Stimulated activated CD4-positive, alpha-beta T cell treated with anti-CD3 and anti-CD28 coated beads, Interleukin-4, amount 100 ng/mL, for 24 hours (primary cell): ENCODE results near the gene CNTNAP2.
"Not testable (repeated sequence)": the region's sequence is repeated elsewhere in the genome, so short reads cannot be mapped to it uniquely, and the experiment has no call there.

Experiments
- DNase-seq: peaks from one replicate; pipeline ENCODE4 v3.0.0-alpha.2; 2020

CNTNAP2 gene

DNA sequence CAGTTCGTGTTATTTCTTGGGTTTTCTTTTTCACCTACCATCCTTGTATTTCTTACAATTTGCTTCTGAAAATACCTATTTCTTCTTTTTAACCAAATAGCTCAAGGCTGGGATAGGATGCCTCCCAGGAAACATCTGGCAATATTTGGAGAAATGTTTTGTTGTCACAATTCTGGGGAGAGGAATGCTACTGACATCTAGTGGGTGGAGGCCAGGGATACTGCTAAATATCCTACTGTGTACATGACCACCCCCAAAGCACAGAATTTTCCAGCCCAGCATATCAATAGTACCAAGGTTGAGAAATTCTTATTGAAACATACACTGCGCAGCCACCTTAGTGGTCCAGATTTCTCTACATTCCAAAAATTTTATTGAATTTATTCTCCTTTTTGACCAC lies 55.5 kb downstream of the CNTNAP2 start:
- DNase-seq, result no peak

DNA sequence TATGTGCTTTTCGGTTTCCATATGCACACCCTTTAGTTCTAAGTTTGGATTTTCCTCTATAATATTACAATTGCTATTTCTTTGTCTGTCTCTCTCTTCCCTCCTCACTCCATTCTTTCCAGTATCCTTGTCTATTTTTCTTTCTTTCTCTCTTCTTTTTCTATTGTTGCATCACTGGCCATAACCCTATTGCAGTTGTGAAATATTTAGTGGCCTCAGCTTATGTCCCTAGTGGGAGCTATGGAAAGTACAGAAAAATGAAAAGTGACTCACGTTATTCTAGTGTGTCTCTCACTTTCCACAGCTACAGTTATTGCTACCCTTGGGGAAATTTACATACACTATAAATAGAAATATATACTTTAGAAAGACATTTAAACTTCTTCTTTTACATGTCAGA lies 59.1 kb downstream of the CNTNAP2 start:
- DNase-seq, result no peak

DNA sequence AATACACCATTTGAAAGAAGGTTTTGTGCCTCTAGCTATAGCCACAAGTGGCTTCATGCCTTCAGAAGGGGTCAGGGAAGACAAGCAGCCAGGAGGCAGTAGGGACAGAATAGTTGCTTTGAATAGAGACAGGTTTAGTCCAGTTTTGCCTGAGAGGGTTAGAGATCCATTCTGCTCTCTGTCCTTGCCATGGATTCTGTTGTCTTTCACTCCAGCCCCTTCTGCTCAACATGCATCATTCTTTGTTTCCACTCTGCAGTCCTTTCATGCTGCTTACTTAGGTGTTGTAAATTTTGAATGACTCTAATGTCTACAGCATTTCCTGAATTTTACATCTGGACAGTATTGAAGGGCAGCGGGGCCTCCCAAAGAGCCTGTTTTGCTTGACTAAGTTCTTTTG lies 60.3 kb downstream of the CNTNAP2 start:
- no peak for DNase-seq

- DNase-seq, result no peak
These were observed 60.7 kb downstream of the CNTNAP2 start for GRCh38 chr7:146177301-146177700.

DNA sequence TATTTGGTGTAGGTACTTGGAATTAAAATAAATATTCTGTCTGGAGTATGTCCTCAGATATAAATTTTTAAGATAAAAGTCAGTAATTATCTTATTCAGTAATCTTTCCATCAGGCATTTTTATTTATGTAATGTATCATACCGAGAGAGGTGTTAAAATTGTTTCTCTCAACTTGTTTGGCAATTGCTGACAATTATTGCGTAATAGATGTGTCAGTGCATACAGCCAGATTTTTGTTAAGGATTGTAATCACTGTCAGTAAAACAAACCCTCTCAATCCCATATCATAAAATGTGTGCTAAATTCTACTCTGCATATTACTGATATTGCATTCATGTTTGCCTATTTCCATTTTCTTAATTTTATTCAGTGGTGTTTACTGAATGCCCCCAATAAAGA lies 69.2 kb downstream of the CNTNAP2 start:
- no peak for DNase-seq

- DNase-seq, result not testable (repeated sequence)
These were observed 74.8 kb downstream of the CNTNAP2 start for GRCh38 chr7:146191428-146191827.

DNA sequence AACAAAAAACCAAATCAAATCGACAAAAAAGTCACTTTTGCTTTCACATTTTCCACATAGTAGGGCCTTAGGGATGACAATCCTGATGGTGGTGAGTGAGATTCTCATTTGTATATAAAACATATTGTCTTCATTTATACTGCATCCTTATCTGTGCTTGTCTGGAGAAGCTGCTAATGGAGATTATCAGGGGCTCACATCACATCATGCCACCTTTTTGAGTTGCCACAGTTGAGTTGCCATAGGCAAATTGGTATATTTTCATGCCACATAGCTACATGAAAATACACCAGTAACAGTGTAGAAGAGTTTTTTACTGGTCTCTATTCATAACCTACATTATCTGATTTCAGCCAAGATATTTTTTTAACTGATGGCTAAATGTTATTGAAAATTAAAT lies 85.3 kb downstream of the CNTNAP2 start:
- no peak for DNase-seq

DNA sequence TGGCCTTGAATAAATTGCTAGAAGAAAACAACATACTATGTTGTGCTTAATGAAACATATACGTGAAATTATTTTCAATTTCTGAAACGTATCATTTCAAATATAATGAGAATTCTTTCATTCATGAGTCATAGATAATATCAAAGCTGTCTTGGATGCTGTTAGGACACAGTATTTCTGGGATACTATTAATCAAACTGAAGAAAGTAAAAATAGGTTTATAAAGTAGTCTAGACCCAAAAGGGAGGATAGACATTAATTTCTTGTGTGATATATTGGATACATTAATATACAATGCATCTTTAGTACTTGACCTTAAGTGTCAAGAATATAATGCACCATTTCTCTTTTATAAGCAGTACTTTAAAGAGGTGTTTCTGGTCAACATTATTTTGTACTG lies 89.7 kb downstream of the CNTNAP2 start:
- no peak for DNase-seq

GRCh38 chr7:146208492-146208891 lies 91.9 kb downstream of the CNTNAP2 start:
- no peak for DNase-seq

DNA sequence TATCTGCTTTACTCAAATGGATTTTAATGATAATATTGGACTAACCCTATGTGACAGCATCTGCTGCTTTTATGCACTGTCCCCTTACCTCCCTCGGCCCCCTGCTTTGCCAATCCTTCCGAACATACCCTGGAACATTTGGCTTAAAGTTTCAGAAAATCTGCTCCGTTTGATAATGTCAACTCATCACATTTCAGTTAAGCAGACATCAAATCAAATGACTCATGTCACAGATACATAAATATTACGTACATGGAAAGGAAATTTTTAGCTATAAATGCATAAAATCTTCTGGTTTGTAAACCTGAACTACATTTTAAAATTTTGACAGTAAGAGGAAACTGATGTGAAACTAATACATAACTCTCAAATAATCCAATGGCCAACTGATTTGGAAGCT lies 98.2 kb downstream of the CNTNAP2 start:
- no peak for DNase-seq

GRCh38 chr7:146216396-146217041 lies 99.9 kb downstream of the CNTNAP2 start:
- no peak for DNase-seq

- DNase-seq, result no peak
These were observed 107.2 kb downstream of the CNTNAP2 start for GRCh38 chr7:146223851-146224250.

GRCh38 chr7:146232604-146233003 lies 116.0 kb downstream of the CNTNAP2 start:
- DNase-seq, result no peak

- no peak for DNase-seq
These were observed 118.6 kb downstream of the CNTNAP2 start for GRCh38 chr7:146235195-146235594.

GRCh38 chr7:146242661-146243060 lies 126.1 kb downstream of the CNTNAP2 start:
- no peak for DNase-seq

DNA sequence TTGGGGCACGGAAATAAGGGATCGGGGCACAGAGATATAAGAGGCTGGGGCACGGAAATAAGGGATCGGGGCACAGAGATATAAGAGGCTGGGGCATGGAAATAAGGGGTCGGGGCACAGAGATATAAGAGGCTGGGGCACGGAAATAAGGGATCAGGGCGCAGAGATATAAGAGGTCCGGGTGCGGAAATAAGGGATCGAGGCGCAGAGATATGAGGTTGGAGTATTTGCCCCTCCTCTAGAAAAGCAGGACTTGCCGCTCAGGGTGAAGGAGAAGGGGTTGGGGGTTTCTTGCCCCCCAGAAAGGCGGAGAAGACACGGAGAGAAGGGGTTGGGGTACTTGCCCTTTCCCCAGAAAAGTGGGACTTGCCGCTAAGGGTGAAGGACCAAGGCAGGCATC lies 131.4 kb downstream of the CNTNAP2 start:
- DNase-seq, result not testable (repeated sequence)

DNA sequence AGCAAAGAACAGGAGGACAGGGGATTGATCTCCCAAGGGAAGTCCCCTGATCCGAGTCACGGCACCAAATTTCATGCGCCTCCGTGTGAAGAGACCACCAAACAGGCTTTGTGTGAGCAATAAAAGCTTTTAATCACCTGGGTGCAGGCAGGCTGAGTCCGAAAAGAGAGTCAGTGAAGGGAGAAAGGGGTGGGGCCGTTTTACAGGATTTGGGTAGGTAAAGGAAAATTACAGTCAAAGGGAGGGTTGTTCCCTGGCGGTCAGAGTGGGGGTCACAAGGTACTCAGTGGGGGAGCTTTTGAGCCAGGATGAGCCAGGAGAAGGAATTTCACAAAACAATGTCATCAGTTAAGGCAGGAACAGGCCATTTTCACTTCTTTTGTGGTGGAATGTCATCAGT lies 132.1 kb downstream of the CNTNAP2 start:
- not testable (repeated sequence) for DNase-seq

- no peak for DNase-seq
These were observed 132.7 kb downstream of the CNTNAP2 start for GRCh38 chr7:146249272-146249671.

- no peak for DNase-seq
These were observed 139.0 kb downstream of the CNTNAP2 start for GRCh38 chr7:146255609-146256008.

DNA sequence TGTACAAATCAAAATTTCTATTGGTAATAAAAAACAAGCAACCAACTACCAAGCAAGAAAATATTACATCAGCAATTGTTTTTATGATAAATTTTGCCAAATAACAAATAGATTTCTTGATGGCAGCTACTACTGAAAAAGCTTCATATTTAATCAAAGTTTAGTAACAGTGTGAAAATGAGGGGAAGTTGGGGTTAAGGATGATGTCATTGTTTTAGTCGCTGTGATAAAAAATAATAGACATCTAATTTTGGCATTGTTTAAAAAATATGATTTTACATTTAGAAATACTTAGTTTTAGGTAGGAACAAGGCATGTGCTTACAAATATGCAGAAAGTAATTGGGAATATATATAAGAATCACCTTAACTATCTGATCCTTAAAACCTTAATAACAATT lies 145.9 kb downstream of the CNTNAP2 start:
- no peak for DNase-seq

- no peak for DNase-seq
These were observed 160.3 kb downstream of the CNTNAP2 start for GRCh38 chr7:146276888-146277287.

- DNase-seq, result no peak
These were observed 168.8 kb downstream of the CNTNAP2 start for GRCh38 chr7:146285418-146285817.

DNA sequence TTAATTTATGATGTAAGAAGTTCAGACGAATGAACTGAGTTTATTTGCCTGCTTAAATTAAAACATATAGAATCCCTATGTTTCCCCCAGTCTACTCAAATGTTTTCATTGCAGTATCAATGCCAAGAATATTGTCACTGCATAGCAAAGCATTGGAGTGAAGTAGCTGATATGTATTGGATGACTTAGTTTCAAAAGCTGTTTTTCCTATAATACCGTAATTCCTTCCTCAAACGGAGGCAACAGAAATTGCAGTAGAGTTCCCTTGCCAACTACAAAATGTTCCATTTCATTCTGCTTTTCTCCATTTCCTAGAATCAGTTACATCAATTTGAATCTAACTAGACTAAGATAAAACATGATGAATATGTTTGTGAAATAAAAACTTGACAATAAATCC lies 174.1 kb downstream of the CNTNAP2 start:
- DNase-seq, result no peak

DNA sequence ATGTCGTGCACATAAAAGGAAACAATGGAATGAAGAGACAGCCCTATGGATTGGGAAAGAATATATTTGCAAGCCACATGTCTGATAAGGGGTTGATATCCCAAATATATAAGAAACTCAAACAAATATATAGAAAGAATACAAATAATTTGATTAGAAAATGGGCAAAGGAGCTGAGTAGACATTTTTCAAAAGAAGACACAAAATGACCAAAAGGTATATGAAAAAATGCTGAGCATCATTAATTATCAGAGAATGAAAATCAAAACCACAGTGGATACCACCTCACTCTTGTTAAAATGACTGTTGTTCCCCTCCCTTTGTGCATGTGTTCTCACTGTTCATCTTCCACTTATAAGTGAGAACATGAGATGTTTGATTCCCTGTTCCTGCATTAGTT lies 175.3 kb downstream of the CNTNAP2 start:
- DNase-seq, result no peak

GRCh38 chr7:146296028-146296427 lies 179.4 kb downstream of the CNTNAP2 start:
- no peak for DNase-seq

DNA sequence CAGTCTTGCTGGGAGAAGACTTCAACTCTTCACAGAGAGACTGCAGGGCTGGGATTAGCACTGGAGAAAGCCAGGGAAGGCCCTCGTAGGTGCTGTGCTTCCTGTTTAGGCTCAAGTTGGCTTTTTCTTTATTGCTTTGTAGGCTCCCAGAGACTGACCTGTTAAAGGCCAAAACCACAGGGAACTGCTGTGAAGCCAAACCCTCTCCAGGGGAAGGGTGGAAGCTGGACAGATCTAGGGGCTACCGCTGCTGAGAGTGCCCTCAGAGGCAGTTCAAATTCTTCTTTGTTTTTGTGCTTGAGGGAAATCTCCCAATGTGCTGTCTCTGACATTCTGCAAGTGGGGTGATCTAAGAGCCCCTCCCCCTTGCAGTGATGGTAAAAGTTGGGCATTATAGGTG lies 198.4 kb downstream of the CNTNAP2 start:
- no peak for DNase-seq
